ELR (cell line): ENCODE results near the gene MRPS16.

Experiments used
- DNase-seq: peaks from one replicate; pipeline ENCODE4 v3.0.0-alpha.2; 2015; ENCODE audit warnings: low read depth

Gene MRPS16

DNA sequence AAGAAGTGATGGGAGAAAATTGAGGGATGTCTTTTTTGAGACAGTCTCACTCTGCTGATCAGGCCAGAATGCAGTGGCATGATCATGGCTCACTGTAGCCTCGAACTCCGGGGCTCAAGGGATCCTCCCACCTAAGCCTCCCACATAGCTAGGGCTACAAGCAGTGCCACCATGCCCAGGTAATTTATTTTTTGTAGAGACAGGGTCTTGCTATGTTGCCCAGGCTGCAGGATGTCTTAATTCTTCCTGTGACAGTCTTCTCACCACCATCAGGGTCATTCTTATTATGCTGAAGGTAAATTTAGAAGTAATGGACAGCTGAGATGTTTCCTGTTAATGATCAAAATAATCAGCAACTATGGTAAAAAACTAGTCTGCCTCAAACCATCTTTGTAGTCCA is 12.5 kb downstream of the MRPS16 start:
- no peak for DNase-seq

DNA sequence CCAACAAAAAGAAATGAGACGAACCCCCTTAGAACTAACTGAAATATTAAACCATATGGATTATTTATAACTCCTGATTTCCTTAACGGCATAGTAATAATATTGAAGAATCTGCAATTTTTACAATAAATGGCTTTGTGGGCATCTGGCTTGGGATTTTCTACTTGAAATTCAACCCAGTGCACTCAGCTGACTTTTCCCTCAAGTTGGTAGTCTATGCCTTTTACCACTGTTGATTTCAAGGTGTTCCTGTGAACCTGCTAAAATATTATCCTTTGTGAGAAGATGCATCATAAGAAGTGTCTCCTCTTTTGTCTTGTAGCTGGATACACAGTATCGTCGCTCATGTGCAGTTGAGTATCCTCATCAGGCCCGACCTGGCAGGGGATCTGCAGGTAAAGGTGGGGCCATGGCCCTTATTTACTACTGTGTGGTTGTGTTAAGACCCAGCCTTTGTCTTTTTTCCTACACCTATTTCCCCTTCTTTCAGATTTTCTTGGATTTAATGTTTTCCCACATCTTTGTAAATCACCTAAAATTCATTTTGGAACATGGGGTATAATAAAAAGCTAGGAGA is 13.4 kb downstream of the MRPS16 start:
- no peak for DNase-seq

DNA sequence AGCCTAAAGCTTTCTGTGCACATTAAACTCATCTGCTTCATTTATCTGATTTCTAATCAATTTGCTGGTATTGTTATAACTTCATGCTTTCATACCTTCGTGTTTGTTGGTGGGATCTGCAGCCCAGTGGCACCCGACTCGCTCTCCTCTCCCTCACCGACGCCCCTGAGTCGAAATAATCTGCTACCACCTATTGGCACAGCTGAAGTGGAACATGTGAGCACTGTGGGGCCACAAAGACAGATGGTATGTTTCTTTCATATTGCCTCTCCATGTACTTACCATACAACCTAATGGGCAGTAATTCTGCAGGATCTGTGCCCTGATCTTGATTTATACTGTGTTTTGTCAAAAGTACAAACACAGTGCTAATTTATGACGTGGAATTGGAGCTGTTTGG is 17.7 kb downstream of the MRPS16 start:
- no peak for DNase-seq

DNA sequence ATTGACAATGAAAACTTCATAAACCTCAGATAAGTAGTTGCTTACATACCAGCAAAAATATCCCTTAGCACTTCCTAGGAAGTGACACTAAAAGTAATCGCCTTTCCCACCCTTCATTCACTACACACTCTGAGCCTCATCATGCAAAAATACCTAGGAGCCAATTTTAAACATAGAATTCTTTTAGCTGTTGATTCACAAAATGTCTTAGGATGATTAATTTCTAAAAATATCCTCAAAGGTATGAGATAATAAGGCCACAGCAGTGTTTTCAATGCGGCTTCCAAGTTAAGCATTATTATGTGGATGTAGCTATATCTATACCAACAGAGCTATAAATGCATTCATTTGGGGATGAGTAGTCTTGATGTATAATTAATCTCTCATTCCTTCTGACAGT is 18.6 kb downstream of the MRPS16 start:
- no peak for DNase-seq

DNA sequence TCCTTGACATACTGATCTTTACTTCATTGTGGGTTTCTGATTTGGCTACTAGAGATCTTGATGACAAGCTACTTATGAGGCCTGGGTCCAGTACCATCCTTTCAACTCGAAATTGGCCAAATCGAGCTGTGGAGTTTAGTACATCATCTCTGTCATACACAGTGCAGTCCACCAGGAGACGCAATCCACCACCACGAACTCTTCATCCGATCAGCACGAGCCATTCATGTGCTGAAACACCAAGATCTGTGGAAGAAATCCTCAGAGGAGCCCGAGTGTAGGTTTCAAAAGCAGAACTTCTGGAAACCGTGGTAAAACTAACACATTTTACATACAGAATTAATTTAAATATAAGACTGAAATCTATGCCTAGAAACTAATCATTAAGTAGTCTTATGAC is 19.6 kb downstream of the MRPS16 start:
- DNase-seq, result peak; percentile 22

DNA sequence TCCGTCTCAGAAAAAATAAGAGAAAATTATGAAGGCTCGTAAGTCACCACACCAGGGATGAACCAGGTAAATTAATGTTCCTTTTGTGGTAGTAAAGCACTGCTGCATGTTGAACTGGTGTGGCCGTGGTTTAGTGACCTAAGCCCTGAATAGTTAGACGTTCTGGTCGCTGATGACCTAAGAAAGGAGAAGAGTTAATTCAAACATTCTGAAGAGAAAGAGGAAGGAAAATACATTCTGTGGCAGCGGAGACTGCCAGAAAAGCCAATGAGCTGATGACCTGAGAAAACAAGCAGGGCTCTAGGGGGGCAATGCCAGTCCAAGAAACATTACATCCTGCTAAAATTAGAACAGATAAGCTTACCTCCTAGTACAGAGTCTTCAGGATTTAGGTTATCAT is 22.9 kb downstream of the MRPS16 start:
- no peak for DNase-seq

DNA sequence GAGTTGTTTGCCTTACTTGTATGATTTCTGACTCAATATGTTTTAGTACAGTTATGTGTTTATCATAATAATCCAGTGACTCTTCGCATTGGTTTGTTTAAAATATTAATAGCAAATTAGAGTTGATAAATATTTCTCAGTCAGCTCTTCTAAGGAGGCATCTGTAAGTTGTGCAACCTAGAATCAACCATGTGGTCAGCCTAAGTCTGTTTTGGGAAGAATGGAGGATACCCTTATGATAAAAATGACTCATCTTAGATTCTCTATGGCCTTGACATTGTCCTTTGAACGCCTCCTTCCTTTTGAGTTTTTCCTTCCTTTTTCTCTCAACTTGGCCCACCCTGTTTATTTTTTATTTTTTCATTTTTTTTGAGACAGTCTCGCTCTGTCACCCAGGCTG is 24.2 kb downstream of the MRPS16 start:
- no peak for DNase-seq

DNA sequence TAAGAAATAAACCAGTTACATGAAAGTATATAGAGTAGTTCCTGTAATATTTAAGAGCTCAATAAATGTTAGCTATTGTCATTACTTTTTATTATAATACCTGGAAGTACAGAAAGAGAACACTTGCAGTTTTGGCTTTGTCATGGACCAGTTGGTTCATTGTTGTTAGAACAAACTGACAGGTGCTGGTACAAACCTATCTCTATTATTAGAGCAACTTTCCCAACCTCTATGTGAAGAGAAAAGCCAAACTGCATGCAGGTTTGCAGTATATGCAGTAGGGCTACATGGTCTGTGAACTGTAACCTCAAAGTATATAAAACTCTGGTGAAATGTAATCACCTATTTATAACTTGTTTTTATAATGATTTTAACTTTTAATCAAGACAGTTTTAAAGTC is 25.8 kb downstream of the MRPS16 start:
- no peak for DNase-seq

DNA sequence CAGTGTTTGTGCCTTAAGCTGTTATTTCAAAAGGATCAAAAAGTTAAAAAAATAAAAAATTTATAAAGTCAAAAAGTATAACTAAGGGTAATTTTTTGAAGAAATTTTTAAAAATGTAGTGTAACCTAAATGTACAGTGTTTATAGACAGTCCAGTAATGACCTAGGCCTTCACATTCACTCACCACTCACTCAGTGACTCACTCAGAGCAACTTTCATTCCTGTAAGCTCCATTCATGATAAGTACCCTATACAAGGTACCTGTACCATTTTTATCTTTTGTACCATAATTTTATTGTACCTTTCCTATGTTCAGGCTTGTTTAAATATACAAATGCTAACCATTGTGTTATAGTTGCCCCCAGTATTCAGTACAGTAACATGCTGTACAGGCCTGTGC is 26.9 kb downstream of the MRPS16 start:
- peak; percentile 71 for DNase-seq

DNA sequence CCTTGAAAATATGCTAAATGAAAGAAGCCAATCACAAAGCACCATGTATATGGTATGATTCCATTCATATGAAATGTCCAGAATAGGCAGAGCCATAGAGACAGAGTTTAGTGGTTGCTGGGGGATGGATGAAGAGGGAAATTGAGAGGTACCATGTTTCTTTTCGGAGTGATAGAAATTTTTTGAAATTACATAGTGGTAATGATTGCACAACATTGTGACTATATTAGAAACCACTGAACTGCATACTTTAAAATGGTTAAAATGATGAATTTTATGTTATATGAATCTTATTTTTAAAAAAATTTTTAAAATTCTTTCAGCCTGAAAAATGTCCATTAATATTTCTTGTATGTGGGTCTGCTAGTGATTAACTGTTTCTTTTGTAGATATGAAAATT is 31.5 kb downstream of the MRPS16 start:
- no peak for DNase-seq

DNA sequence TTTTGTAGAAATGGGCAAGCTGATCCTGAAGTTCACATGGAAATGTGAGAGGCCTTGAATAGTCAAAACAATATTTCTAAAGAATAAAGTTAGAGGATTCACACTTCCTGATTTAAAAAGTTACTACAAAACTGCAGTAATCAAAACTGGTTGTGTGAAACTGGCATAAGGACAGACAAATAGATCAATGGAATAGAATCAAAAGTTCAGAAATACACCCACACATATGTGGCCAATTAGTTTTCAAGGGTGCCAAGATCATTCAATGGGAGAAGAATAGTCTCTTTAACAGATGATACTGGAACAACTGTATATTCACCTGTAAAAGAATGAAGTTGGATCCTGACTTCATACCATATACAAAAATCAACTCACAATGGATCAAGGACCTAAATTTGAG is 33.1 kb downstream of the MRPS16 start:
- no peak for DNase-seq

DNA sequence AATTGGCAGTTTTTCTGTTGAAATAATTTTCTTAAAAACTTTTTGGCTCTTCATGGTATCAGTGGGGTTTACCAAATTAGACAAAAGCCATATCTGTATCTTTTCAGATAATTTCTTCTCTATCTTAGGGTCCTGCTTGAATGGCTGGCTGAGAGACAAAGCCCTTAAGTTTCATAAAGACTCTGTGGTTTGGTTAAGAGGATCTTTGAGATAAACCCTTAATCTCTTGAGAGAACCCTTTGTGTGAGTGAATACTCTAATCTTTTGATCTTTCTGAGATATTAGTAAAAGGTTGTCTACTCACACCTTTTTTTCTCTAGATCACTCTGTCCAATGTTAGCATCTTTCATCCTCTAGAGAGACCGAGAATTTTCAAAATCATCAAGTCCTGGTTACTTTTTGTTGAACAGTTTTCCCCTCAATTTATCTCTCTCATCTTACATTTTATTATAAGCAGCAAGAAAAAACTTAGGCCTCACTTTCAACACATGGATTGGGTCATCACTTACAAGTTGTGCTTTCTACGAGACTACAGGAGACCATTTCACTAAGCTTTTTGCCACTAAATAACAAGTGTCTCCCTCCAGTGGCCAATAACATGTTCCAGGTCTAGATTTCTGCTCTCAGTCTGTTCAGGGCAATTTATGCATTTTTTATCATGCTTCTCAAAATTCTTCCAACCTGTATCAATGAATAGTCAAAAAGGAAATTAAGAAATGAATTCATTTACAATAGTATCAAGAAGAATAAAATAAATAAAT is 33.8 kb downstream of the MRPS16 start:
- DNase-seq, result peak; percentile 61

DNA sequence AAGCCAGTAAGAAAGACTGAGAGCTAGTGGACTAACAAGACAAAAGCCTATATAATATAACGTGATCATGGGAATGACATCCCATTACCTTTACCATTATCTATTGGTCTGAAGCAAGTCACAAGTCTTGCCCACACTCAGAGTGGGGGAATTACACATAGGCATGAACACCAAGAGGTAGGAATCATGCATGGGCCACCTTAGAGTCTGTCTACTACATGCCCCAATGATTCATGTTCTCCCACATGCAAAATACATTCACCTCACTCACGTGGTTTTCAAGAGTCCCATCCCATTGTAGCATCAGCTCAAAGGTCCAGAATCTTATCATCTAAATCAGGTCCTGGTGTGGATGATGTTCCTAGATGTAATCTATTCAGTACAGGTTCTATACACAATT is 34.8 kb downstream of the MRPS16 start:
- no peak for DNase-seq

DNA sequence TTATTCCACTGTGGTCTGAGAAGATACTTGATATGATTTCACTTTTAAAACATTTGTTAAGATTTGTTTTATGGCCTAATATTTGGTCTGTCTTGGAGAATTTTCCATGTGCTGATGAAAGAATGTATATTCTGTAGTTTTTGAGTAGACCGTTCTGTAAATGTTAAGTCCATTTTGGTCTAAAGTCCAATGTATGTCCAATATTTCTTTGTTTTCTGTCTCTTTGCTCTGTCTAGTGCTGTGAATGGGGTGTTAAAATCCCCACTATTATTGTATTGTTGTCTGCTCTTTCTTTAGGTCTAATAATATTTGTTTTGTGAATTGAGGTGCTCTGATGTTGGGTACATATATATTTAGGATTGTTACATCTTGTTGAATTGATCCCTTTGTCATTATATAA is 36.7 kb downstream of the MRPS16 start:
- DNase-seq, result no peak

DNA sequence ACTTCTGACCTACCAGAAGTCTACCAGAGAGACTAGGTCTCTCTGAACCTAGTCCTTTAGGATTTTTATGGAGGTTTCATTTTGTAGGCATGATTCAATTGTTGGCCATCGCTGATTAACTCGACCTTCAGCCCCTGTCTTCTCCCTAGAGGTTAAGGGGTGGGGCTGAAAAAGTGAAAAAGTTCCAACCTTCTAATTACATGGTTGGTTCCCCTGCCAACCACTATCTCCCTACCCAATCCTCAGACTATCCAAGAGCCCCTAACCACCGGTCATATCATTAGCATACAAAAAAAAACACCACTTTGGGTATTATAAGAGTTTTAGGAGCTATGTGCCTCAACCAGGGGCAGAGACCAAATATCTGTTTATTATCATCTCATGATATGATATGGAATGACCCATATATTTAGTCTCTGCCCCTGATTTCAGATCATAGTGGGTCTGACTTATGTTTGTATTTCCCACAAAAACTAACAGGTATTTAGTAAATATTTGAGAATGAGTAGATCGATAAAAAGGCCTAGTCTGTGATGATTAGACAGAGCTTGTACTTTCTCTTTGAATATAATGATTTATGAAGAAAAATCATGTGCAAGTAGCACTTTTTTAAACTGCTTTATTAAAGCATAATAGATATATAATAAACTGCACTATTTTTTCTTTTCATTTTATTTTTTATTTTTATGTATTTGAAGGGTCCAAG is 41.2 kb downstream of the MRPS16 start:
- DNase-seq, result no peak

DNA sequence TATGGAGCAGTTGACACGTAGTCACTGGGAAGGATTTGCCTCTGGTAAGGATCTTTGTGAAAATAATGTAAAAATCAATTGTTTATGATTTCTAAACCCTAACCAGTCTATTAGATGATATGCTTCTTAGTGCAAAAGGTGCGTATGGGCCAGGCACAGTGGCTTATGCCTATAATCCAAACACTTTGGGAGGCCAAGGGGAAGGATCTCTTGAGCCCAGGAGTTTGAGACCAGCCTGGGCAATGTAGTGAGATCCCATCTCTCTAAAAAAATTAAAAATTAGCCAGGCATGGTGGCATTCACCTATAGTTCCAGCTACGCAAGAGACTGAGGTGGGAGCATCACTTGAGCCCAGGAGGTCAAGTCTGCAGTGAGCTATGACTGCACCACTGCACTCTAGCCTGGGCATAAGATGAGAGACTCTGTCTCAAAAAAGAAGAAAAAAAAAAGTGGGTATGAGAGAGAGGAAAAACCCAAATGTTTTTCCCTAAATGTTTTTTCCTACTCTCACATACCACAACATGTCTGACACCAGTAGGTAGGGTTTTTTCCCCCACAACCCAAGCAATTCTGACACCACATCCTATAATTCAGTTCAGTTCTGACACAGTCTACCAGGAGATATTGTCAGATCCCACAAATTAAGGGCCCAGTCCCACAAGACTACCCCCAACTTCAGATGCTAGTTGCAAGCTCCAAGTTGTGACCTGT is 41.9 kb downstream of the MRPS16 start:
- DNase-seq, result no peak

DNA sequence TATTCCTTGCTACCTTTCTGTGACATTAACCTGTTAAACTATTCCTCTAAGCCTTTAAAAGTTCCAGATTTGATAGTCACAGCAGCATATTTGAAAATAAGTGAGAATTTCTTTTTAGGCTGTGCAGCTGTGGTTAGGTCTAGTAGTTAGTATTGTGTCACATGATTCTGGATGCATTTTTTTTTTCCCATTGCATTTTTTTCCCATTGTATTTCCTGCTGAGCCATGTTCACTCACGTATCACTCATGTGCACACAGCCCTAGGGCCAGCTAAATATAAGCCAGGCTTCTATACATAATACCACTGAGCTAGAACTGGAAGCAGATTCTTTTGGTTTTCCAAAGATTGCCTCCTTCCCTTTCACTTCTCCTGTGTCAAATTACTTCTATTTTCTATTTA is 42.7 kb downstream of the MRPS16 start:
- peak; percentile 75 for DNase-seq

DNA sequence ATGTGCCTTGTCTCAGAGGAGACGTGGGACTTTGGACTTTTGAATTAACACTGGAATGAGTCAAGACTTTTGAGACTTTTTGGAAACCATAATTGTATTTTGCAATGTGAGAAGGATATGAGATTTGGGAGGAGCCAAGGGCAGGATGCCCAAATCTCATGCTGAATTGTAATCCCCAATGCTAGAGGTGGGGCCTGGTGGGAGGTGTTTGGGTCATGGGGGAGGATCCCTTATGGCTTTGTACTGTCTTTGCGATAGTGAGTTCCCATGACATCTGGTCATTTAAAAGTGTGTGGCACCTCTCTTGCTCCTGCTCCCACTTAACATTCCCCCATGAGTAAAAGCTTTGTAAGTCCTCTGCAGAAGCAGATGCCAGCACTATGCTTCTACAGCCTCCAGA is 44.6 kb downstream of the MRPS16 start:
- no peak for DNase-seq

DNA sequence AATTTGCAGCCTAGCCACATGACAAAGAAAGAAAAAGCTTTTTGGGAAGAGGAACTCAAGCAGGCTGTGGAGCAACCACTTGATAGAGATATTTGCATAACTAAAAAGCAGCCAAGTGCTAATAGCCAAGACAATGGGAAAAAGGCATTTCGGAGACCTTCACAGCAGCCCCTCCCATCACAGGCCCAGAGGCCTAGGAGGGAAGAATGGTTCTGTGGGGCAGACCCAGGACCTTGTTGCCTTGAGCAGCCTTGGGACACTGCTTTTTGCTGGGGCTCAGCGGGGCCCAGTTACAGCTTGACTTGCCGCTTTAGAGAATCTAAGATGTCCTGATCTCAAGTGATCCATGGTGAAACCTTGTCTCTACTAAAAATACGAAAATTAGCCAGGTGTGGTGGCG is 46.1 kb downstream of the MRPS16 start:
- no peak for DNase-seq

DNA sequence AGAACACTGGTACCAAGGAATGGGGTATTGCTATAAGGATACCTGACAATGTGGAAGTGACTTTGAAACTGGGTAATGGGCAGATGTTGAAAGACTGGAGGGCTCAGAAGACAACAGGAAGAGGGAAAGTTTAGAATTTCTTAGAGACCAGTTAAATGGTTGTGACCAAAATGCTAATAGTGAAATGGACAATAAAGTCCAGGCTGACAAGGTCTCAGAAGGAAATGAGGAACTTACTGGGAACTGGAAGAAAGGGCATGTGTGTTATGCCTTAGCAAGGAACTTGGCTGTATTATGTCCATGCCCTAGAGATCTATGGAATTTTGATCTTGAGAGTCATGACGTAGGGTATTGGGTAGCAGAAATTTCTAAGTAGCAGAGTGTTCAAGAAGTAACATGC is 46.6 kb downstream of the MRPS16 start:
- DNase-seq, result no peak

DNA sequence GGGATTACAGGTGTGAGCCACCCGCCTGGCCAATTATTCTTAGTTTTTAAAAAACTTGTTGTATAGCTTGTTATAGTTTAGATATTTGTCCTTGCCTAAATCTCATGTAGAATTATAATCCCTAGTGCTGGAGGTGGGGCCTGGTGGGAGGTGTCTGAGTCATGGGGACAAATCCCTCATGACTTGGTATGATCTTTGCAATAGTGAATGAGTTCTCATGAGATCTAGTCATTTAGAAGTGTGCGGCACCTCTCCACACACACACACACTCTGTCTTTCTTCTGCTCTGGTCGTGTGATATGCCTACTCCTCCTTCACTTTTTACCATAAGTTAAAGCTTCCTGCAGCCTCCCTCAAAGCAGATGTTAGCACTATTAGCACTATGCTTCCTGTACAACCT is 47.4 kb downstream of the MRPS16 start:
- no peak for DNase-seq
